K562 (cell line): Measurements from ENCODE around the gene MFSD11. TPM values are rescaled to one million over a fixed set of nuclear protein-coding genes. Genes with fewer than 3 reads are reported as not detected.
A peak's percentile ranks its signal among the peaks of the same experiment; 100 is the strongest.

Source experiments
- ARID1B ChIP-seq: fragments of 450-650 bp; IDR thresholded peaks from 2 replicates; pipeline ENCODE4 v1.6.1; 2016; ENCODE audit warnings: antibody characterized with exemption, mild to moderate bottlenecking, inconsistent platforms
- ATF7 ChIP-seq: fragments of 450-650 bp; IDR thresholded peaks from 2 replicates; pipeline ENCODE4 v1.7.1; 2014; ENCODE audit warnings: mild to moderate bottlenecking, moderate library complexity
- EP300 ChIP-seq: IDR thresholded peaks from 2 replicates; pipeline ENCODE4 v1.6.1; 2012; ENCODE audit warnings: low read length, improper control_type of control experiment
- NR2C2 ChIP-seq, 2 experiments: fragments of 200-800 bp in 1 of 2; sonication (Bioruptor generic) in 1 of 2; sonication (generic) in 1 of 2; formaldehyde crosslinking in 1 of 2; IDR thresholded peaks; 2 replicates each; pipeline versions ENCODE4 v1.6.1 to v1.8.0; 2016 to 2022; ENCODE audit warnings: mild to moderate bottlenecking in 1 of 2, missing compliant biosample characterization in 1 of 2, missing genetic modification characterization in 1 of 2, missing genetic modification reagents in 1 of 2
- PBX2 ChIP-seq, 2 experiments: IDR thresholded peaks in 1 of 2; conservative IDR thresholded peaks in 1 of 2; 2 replicates each; pipeline ENCODE4 v1.6.1; 2016; ENCODE audit warnings: low read depth in 2 of 2, mild to moderate bottlenecking in 1 of 2, missing compliant biosample characterization in 1 of 2, missing genetic modification characterization in 1 of 2, moderate library complexity in 1 of 2
- PKNOX1 ChIP-seq: fragments of 450-650 bp; IDR thresholded peaks from 2 replicates; pipeline ENCODE4 v1.6.1; 2016
- SMARCA4 ChIP-seq: fragments of 450-650 bp; IDR thresholded peaks from 2 replicates; pipeline ENCODE4 v1.6.1; 2016
- ZNF384 ChIP-seq: IDR thresholded peaks from 2 replicates; pipeline ENCODE4 v1.6.1; 2012; ENCODE audit warnings: low read depth, low read length, improper control_type of control experiment
- polyA plus RNA-seq, 8 experiments: library from polyadenylated mRNA; depleted of rRNA in 4 of 8; stranded (reverse) in 5 of 8; unstranded in 3 of 8; fragments of >200 nt; fragmentation: Nextera tagmentation in 2 of 8; fragmentation: Illumina TruSeq in 1 of 8; extraction: Ambion mirVana in 2 of 8; extraction: Trizol in 1 of 8; gene quantifications; 2 replicates each; pipeline versions ENCODE4 v1.2.1 to v1.2.3, GENCODE V29; 2011 to 2014; ENCODE audit warnings: inconsistent platforms in 1 of 8, missing spikeins in 1 of 8
- total RNA-seq, 7 experiments: library from RNA; depleted of rRNA in 6 of 7; stranded (reverse); fragments of >200 nt in 6 of 7; fragmentation: Illumina TruSeq in 2 of 7; extraction: Trizol in 2 of 7; gene quantifications; 2 replicates each; pipeline versions ENCODE4 v1.2.1 to v1.2.3, GENCODE V29; 2011 to 2021; ENCODE audit warnings: low replicate concordance in 1 of 7
- TF ChIP-seq, protein P1 (sequence below), 2 experiments: fragments of 450-650 bp; IDR thresholded peaks; 2 replicates each; pipeline ENCODE4 v1.6.1; 2016; ENCODE audit warnings: mild to moderate bottlenecking in 2 of 2, borderline replicate concordance in 1 of 2, low read depth in 1 of 2, moderate library complexity in 1 of 2
- TF ChIP-seq, protein P2 (sequence below), 2 experiments: fragments of 450-650 bp; conservative IDR thresholded peaks; 2 replicates each; pipeline ENCODE4 v1.6.1; 2017; ENCODE audit warnings: mild to moderate bottlenecking in 2 of 2, moderate library complexity in 2 of 2

The MFSD11 gene
- total and polyA plus RNA-seq, 9 of the 15 experiments (the other 6 are each of a cell fraction or from before 2014, with no cell fraction given), result 14.4 to 24.5 (median 19.9) TPM

DNA sequence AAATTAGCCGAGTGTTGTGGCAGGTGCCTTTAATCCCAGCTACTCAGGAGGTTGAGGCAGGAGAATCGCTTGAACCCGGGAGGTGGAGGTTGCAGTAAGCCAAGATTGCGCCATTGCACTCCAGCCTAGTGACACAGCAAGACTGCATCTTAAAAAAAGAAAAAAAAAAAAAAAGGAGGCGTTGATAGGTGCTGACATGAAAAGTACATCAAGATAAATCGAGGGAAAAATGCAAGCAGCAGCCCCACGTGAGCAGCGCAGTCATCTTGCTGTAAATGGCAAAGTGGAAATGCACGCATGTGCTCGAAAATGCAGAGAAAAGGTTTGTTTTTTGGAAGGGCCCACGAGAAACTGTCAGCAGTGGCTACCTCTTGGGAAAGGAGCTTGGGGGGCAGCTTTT lies 48.1 kb upstream of the MFSD11 start (continued):
- TF ChIP-seq, protein P1, sequence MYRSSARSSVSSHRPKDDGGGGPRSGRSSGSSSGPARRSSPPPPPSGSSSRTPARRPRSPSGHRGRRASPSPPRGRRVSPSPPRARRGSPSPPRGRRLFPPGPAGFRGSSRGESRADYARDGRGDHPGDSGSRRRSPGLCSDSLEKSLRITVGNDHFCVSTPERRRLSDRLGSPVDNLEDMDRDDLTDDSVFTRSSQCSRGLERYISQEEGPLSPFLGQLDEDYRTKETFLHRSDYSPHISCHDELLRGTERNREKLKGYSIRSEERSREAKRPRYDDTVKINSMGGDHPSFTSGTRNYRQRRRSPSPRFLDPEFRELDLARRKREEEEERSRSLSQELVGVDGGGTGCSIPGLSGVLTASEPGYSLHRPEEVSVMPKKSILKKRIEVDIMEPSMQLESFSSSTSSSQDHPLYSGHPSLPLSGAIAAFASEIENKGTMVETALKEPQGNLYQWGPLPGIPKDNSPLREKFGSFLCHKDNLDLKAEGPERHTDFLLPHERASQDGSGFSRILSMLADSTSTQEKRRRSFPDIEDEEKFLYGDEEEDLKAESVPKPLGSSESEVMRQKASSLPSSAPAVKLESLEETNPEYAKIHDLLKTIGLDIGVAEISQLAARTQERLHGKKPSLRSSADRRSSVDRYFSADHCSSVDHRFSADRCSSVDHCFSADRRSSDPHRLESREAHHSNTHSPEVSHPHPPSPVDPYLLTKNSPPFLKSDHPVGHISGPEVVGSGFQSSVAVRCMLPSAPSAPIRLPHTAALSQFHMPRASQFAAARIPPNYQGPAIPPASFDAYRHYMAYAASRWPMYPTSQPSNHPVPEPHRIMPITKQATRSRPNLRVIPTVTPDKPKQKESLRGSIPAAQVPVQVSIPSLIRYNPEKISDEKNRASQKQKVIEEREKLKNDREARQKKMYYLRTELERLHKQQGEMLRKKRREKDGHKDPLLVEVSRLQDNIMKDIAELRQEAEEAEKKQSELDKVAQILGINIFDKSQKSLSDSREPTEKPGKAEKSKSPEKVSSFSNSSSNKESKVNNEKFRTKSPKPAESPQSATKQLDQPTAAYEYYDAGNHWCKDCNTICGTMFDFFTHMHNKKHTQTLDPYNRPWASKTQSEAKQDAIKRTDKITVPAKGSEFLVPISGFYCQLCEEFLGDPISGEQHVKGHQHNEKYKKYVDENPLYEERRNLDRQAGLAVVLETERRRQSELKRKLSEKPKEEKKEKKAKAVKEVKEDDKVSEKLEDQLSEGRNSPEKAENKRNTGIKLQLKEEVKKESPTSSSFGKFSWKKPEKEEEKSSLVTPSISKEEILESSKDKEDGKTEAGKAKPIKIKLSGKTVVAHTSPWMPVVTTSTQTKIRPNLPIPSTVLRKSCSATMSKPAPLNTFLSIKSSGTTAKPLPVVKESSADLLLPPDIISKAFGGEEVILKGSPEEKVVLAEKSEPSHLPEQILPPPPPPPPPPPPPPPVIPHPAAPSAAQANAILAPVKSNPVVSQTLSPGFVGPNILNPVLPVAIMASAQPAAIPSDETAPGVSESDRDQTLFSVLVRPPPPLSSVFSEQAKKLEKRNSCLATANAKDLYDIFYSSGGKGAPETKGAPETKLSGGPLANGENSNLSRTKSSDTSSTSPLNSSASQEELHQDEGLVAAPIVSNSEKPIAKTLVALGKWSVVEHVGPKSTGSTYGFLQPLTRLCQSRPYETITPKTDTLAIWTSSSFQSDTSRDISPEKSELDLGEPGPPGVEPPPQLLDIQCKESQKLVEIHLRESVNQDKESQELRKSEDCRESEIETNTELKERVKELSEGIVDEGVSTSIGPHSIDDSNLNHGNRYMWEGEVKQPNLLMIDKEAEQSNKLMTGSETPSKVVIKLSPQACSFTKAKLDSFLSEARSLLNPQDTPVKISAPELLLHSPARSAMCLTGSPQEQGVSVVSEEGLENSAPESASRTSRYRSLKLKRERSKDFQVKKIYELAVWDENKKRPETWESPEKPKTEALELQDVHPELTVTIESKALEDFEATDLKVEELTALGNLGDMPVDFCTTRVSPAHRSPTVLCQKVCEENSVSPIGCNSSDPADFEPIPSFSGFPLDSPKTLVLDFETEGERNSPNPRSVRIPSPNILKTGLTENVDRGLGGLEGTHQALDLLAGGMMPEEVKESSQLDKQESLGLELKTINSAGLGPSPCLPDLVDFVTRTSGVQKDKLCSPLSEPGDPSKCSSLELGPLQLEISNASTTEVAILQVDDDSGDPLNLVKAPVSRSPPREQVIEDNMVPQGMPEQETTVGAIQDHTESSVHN (IDR thresholded peaks at IDR 0.05; ENCODE audit: borderline replicate concordance in 1 of 2, low read depth in 1 of 2), result 0 out of 4 replicates have a peak, but pooled peaks of 1 of the 2 experiments have one; percentile 44
- TF ChIP-seq ZNF384, result peak; percentile 89
- TF ChIP-seq NR2C2 (CRISPR knock-in tag; IDR thresholded peaks at IDR 0.05), result no peak
- 0 out of 2 replicates have a peak, but pooled peaks have one; percentile 37 for TF ChIP-seq NR2C2 (tag; IDR thresholded peaks at IDR 0.05)
- TF ChIP-seq ARID1B, result peak; percentile 45
- TF ChIP-seq ATF7, result 0 out of 2 replicates have a peak, but pooled peaks have one; percentile 15
- peak; percentile 52; the same call in 1 of the 2 replicates for TF ChIP-seq PKNOX1
- TF ChIP-seq EP300, result peak; percentile 26; the same call in 1 of the 2 replicates
- TF ChIP-seq PBX2 (CRISPR knock-in tag; IDR thresholded peaks at IDR 0.05; ENCODE audit: low read depth), result no peak
- TF ChIP-seq PBX2 (tag; conservative IDR thresholded peaks at IDR 0.05; ENCODE audit: low read depth), result peak; percentile 93
- peak; percentile 47; the same call in 1 of the 2 replicates for TF ChIP-seq SMARCA4
- TF ChIP-seq, protein P2, sequence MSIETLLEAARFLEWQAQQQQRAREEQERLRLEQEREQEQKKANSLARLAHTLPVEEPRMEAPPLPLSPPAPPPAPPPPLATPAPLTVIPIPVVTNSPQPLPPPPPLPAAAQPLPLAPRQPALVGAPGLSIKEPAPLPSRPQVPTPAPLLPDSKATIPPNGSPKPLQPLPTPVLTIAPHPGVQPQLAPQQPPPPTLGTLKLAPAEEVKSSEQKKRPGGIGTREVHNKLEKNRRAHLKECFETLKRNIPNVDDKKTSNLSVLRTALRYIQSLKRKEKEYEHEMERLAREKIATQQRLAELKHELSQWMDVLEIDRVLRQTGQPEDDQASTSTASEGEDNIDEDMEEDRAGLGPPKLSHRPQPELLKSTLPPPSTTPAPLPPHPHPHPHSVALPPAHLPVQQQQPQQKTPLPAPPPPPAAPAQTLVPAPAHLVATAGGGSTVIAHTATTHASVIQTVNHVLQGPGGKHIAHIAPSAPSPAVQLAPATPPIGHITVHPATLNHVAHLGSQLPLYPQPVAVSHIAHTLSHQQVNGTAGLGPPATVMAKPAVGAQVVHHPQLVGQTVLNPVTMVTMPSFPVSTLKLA (conservative IDR thresholded peaks at IDR 0.05), result 0 out of 4 replicates have a peak, but pooled peaks of 1 of the 2 experiments have one; percentile 19
